Rectal smooth muscle tissue (tissue), 1 donor: ENCODE data around the gene LIN7C.
A peak's percentile ranks its signal among the peaks of the same experiment; 100 is the strongest.

Experiments used
- H3K27ac ChIP-seq: one replicate; pipeline ENCODE4 v1.7.0; 2013; ENCODE audit warnings: low read depth, low read length, inconsistent platforms
- H3K27me3 ChIP-seq: one replicate; pipeline ENCODE4 v1.7.0; 2013; ENCODE audit warnings: low read length; ENCODE audit not compliant: control insufficient read depth, insufficient read depth
- H3K36me3 ChIP-seq: one replicate; pipeline ENCODE4 v1.7.0; 2013; ENCODE audit warnings: low read length; ENCODE audit not compliant: control insufficient read depth, insufficient read depth
- H3K4me1 ChIP-seq: one replicate; pipeline ENCODE4 v1.7.0; 2013; ENCODE audit warnings: low read length; ENCODE audit not compliant: control insufficient read depth, insufficient read depth
- H3K4me3 ChIP-seq: one replicate; pipeline ENCODE4 v1.7.0; 2013; ENCODE audit warnings: low read length
- H3K9ac ChIP-seq: one replicate; pipeline ENCODE4 v1.7.0; 2013; ENCODE audit warnings: low read length

Gene LIN7C

GRCh38 chr11:27506200-27507182 lies at the start of gene LIN7C:
Gene LIN7C (minus strand): TSS chr11:27506769. CDS start chr11:27506752, 17 bp downstream.
- peaks cover 5% of the 10 kb centered on the region for H3K4me1 ChIP-seq
- H3K36me3 ChIP-seq: no peaks in the 10 kb centered on the region
- H3K9ac ChIP-seq: peak within 1 kb of the TSS; percentile 99
- no peaks in the 10 kb centered on the region for H3K27me3 ChIP-seq
- H3K4me3 ChIP-seq: peak within 1 kb of the TSS; percentile 100
- peak within 1 kb of the TSS; percentile 97 for H3K27ac ChIP-seq

GRCh38 chr11:27555264-27555663 lies 48.7 kb upstream of the LIN7C start:
- Histone ChIP-seq H3K36me3 (no peaks in the 10 kb centered on the region), H3K4me1 (no peaks in the 10 kb centered on the region), H3K27me3 (no peaks in the 10 kb centered on the region), H3K27ac (no peak overlapping the region), H3K4me3 (no peak overlapping the region), H3K9ac (no peak overlapping the region)

DNA sequence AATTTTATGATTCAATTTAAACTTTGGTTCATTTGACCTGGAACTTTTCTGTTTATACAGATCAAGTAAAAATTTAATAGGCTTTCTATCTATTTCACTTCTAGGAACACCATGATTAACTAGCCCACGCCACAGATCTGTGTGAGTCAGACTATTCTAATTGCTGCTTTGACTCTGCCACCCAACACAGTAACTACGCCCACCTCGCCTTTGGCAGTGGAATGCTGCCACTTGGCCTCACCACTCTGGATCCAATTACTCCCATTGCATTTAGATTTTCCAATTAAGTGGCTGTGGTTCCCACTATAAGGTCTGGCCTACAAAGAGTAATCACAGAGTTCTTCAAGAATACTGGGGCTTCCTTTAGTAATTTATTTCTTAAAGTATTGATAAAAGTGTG lies 46.6 kb upstream of the LIN7C start:
- H3K27ac ChIP-seq: no peak overlapping the region
- H3K4me3 ChIP-seq: no peak overlapping the region
- no peaks in the 10 kb centered on the region for H3K4me1 ChIP-seq
- no peaks in the 10 kb centered on the region for H3K36me3 ChIP-seq
- H3K9ac ChIP-seq: no peak overlapping the region
- no peaks in the 10 kb centered on the region for H3K27me3 ChIP-seq

DNA sequence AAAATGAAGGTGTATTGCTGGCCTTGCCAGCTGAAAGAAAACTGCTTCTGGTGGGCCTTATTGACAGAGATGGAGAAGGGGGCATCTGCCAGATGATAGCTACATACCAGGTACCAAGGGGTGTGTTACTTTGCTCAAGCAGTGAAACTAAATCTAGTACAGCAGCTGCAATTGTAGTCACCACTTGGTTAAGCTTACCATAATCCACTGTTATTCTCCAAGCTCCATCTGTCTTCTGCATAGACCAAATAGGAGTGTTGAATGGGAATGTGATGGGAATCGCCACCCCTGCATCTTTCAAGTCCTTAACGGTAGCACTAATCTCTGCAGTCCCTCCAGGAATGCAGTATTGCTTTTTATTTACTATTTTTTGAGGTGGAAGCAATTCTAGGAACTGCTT lies 45.8 kb upstream of the LIN7C start:
- H3K4me3 ChIP-seq: no peak overlapping the region
- H3K27ac ChIP-seq: no peak overlapping the region
- H3K9ac ChIP-seq: no peak overlapping the region
- no peaks in the 10 kb centered on the region for H3K27me3 ChIP-seq
- no peaks in the 10 kb centered on the region for H3K4me1 ChIP-seq
- no peaks in the 10 kb centered on the region for H3K36me3 ChIP-seq

GRCh38 chr11:27551127-27551526 lies 44.6 kb upstream of the LIN7C start:
- no peak overlapping the region for H3K4me3 ChIP-seq
- H3K36me3 ChIP-seq: no peaks in the 10 kb centered on the region
- no peak overlapping the region for H3K9ac ChIP-seq
- no peaks in the 10 kb centered on the region for H3K4me1 ChIP-seq
- no peaks in the 10 kb centered on the region for H3K27me3 ChIP-seq
- no peak overlapping the region for H3K27ac ChIP-seq

DNA sequence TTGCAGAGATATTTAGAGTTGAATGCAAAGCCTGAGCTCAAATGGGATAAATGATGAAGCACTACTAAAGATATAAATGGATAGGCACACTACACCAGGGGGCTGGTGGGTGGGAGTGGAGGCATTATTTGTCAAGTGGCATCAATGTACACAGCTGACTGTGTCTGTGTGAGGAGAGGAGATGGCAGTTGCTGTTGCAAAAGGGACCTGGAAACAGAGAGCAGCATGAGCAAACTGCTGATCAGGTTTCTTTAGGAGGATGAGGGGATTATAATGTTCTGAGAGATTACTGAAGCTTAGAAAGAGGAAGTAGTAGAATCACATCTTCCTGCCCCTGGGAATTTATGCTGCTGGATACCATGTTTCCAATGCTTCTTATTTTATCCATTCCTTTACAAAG lies 39.4 kb upstream of the LIN7C start:
- H3K4me3 ChIP-seq: no peak overlapping the region
- no peak overlapping the region for H3K9ac ChIP-seq
- H3K36me3 ChIP-seq: no peaks in the 10 kb centered on the region
- no peaks in the 10 kb centered on the region for H3K4me1 ChIP-seq
- no peaks in the 10 kb centered on the region for H3K27me3 ChIP-seq
- H3K27ac ChIP-seq: no peak overlapping the region

- no peaks in the 10 kb centered on the region for H3K36me3 ChIP-seq
- H3K27me3 ChIP-seq: no peaks in the 10 kb centered on the region
- no peaks in the 10 kb centered on the region for H3K4me1 ChIP-seq
- H3K9ac ChIP-seq: no peak overlapping the region
- H3K4me3 ChIP-seq: no peak overlapping the region
- H3K27ac ChIP-seq: no peak overlapping the region
These were observed 38.5 kb upstream of the LIN7C start for GRCh38 chr11:27545035-27545434.

GRCh38 chr11:27541790-27542189 lies 35.2 kb upstream of the LIN7C start:
- Histone ChIP-seq H3K4me3 (no peak overlapping the region), H3K36me3 (no peaks in the 10 kb centered on the region), H3K27ac (no peak overlapping the region), H3K27me3 (no peaks in the 10 kb centered on the region), H3K9ac (no peak overlapping the region), H3K4me1 (no peaks in the 10 kb centered on the region)

GRCh38 chr11:27540051-27540450 lies 33.5 kb upstream of the LIN7C start:
- H3K36me3 ChIP-seq: no peaks in the 10 kb centered on the region

GRCh38 chr11:27535103-27535502 lies 28.5 kb upstream of the LIN7C start:
- no peak overlapping the region for H3K27ac ChIP-seq
- H3K36me3 ChIP-seq: no peaks in the 10 kb centered on the region
- no peaks in the 10 kb centered on the region for H3K4me1 ChIP-seq
- H3K27me3 ChIP-seq: no peaks in the 10 kb centered on the region
- no peak overlapping the region for H3K9ac ChIP-seq
- H3K4me3 ChIP-seq: no peak overlapping the region

More at GRCh38 chr11:27540051-27540450, 33.5 kb upstream of the LIN7C start:
- Histone ChIP-seq H3K27ac (no peak overlapping the region), H3K4me3 (no peak overlapping the region), H3K9ac (no peak overlapping the region), H3K4me1 (no peaks in the 10 kb centered on the region), H3K27me3 (no peaks in the 10 kb centered on the region)

- Histone ChIP-seq H3K4me3 (no peak overlapping the region), H3K36me3 (no peaks in the 10 kb centered on the region), H3K27ac (no peak overlapping the region), H3K9ac (no peak overlapping the region), H3K4me1 (no peaks in the 10 kb centered on the region), H3K27me3 (no peaks in the 10 kb centered on the region)
These were observed 26.2 kb upstream of the LIN7C start for GRCh38 chr11:27532652-27533325.

- H3K36me3 ChIP-seq: no peaks in the 10 kb centered on the region
- H3K27me3 ChIP-seq: no peaks in the 10 kb centered on the region
- H3K4me3 ChIP-seq: no peak overlapping the region
- no peak overlapping the region for H3K9ac ChIP-seq
- no peaks in the 10 kb centered on the region for H3K4me1 ChIP-seq
- no peak overlapping the region for H3K27ac ChIP-seq
These were observed 22.1 kb upstream of the LIN7C start for GRCh38 chr11:27528712-27529111.
